Activated T-cell treated with anti-CD3 and anti-CD28 coated beads, Interleukin-2, amount 50 U/mL, for 72 hours (primary cell): Measurements from ENCODE around the gene AFF1. TPM values are rescaled to one million over a fixed set of nuclear protein-coding genes. Genes with fewer than 3 reads are reported as not detected.
"Not testable (repeated sequence)": the region's sequence is repeated elsewhere in the genome, so short reads cannot be mapped to it uniquely, and the experiment has no call there.

Experiments used
- ATAC-seq, 2 donors: fragments of 150-1000 bp; cut with Tn5 transposase; replicated peaks in 1 of 2; 2 replicates each; pipeline ENCODE4 v1.10.0; 2021; ENCODE audit warnings: moderate library complexity in 2 of 2, mild to moderate bottlenecking in 1 of 2
- DNase-seq, 2 donors: peaks; one replicate each; pipeline ENCODE4 v3.0.0; 2021 to 2022; ENCODE audit warnings: mixed read lengths in 1 of 2
- H3K27ac Mint-ChIP-seq: one replicate; pipeline ENCODE4 v1.8.0; 2022; ENCODE audit warnings: mild to moderate bottlenecking, moderate library complexity, mixed read lengths
- H3K27me3 Mint-ChIP-seq: one replicate; pipeline ENCODE4 v1.8.0; 2022; ENCODE audit warnings: low read depth, mixed read lengths
- H3K36me3 Mint-ChIP-seq, 2 donors: one replicate each; pipeline ENCODE4 v1.8.0; 2022; ENCODE audit warnings: mixed read lengths in 2 of 2, mild to moderate bottlenecking in 1 of 2; ENCODE audit not compliant: insufficient read depth in 2 of 2
- H3K4me1 Mint-ChIP-seq: one replicate; pipeline ENCODE4 v1.8.0; 2022; ENCODE audit warnings: low read depth, mixed read lengths
- H3K4me3 Mint-ChIP-seq, 2 donors: one replicate each; pipeline ENCODE4 v1.8.0; 2022; ENCODE audit warnings: mild to moderate bottlenecking in 2 of 2, mixed read lengths in 2 of 2, moderate library complexity in 2 of 2
- H3K9me3 Mint-ChIP-seq, 2 donors: one replicate each; pipeline ENCODE4 v1.8.0; 2022; ENCODE audit warnings: mixed read lengths in 2 of 2
- total RNA-seq, 2 donors: library from RNA; stranded (reverse); gene quantifications; one replicate each; pipeline ENCODE4 v1.2.3, GENCODE V29; 2022

The AFF1 gene
- total RNA-seq, 2 donors from 2014 or later: 57.5 to 68.6 TPM

GRCh38 chr4:86970447-86971354 is 35.9 kb downstream of the AFF1 start:
- DNase-seq: no peak
- Mint-ChIP-seq H3K4me1 (peaks cover 51% of the 10 kb centered on the region), H3K9me3 (no peaks in the 10 kb centered on the region), H3K27me3 (no peaks in the 10 kb centered on the region), H3K36me3 (peaks cover 0 to 3% of the 10 kb centered on the region in 2 donors), H3K4me3 (no peak overlapping the region), H3K27ac (no peak overlapping the region)
- no peak for ATAC-seq

DNA sequence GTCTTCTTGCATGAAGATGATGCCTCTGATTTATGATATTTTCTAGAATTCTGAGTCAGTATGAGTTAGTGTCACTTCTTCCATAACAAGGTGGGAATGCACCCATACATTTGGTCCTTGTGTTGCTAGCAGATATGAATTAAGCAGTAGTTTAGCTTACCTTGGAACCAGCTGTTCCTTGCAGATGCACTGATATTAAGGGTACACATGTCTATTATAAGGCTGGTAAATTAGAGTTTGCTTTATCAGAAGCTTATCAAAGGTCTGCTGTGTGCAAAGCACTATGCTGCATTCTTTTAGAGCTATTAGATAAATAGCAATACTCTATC is 36.5 kb downstream of the AFF1 start:
- H3K27me3 Mint-ChIP-seq: no peaks in the 10 kb centered on the region
- H3K36me3 Mint-ChIP-seq: peaks cover 0 to 3% of the 10 kb centered on the region in 2 donors
- DNase-seq: no peak
- H3K4me3 Mint-ChIP-seq: no peak overlapping the region
- ATAC-seq: peak; percentile 67 to 72
- no peak overlapping the region for H3K27ac Mint-ChIP-seq
- H3K4me1 Mint-ChIP-seq: peaks cover 58% of the 10 kb centered on the region
- no peaks in the 10 kb centered on the region for H3K9me3 Mint-ChIP-seq

DNA sequence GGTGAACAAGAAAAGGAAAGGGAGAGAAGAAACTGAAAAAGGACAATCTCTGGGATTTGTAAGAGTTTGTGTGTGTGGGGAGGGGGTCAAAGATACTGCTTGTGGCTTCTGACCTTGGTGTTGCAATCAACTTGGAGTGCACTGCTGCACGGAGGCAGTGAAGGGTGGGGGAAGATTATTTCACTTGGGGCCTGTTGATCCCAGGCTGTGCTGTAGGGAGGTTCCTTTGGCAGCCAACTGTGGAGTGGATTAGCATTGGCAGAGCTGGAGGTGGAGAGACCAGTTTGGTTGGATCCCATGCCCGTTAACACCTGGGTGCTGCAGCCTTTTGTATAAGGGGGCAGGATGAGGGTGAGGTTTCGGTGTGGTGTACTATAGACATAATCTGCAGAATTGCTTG is 38.2 kb downstream of the AFF1 start:
- DNase-seq (no peak), ATAC-seq (no peak)
- peaks cover 0 to 3% of the 10 kb centered on the region in 2 donors for H3K36me3 Mint-ChIP-seq
- H3K27ac Mint-ChIP-seq: no peak overlapping the region
- H3K4me3 Mint-ChIP-seq: no peak overlapping the region
- peaks cover 74% of the 10 kb centered on the region for H3K4me1 Mint-ChIP-seq
- no peaks in the 10 kb centered on the region for H3K27me3 Mint-ChIP-seq
- H3K9me3 Mint-ChIP-seq: no peaks in the 10 kb centered on the region

DNA sequence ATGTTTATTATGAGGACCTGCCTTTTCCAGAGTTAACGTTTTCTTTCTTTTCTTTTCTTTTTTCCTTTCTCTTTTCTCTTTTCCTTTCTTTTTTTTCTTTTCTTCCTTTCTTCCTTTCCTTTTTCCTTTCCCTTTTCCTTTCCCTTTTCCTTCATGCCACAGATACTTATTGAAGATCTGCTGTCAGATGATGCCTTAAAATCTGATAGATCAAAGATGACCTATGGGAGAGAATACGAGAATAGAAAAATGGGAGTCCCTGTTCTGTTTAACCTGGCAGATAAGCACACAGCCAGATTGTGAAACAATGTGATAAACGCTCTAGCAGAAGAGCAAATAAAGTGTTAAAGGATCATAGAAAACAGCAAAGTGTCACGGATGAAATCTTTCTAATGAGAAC is 38.9 kb downstream of the AFF1 start:
- H3K27me3 Mint-ChIP-seq: no peaks in the 10 kb centered on the region
- ATAC-seq: no peak
- H3K4me1 Mint-ChIP-seq: peaks cover 80% of the 10 kb centered on the region
- no peak for DNase-seq
- H3K4me3 Mint-ChIP-seq: peak overlapping the region in 1 of 2 donors; percentile 3
- no peaks in the 10 kb centered on the region for H3K9me3 Mint-ChIP-seq
- H3K36me3 Mint-ChIP-seq: peaks cover 0 to 3% of the 10 kb centered on the region in 2 donors
- H3K27ac Mint-ChIP-seq: no peak overlapping the region

GRCh38 chr4:86974551-86974994 is 39.8 kb downstream of the AFF1 start:
- Mint-ChIP-seq H3K9me3 (no peaks in the 10 kb centered on the region), H3K4me3 (peak overlapping the region; percentile 21 to 23), H3K27ac (no peak overlapping the region), H3K27me3 (no peaks in the 10 kb centered on the region), H3K4me1 (peaks cover 89% of the 10 kb centered on the region), H3K36me3 (peaks cover 0 to 3% of the 10 kb centered on the region in 2 donors)
- peak; percentile 28 to 36 for ATAC-seq
- peak in 1 of 2 donors; percentile 6 for DNase-seq

GRCh38 chr4:86975927-86976326 is 41.1 kb downstream of the AFF1 start:
- Mint-ChIP-seq H3K4me3 (no peak overlapping the region), H3K9me3 (no peaks in the 10 kb centered on the region), H3K4me1 (peaks cover 86% of the 10 kb centered on the region), H3K27me3 (no peaks in the 10 kb centered on the region), H3K27ac (no peak overlapping the region), H3K36me3 (no peaks in the 10 kb centered on the region)
- no peak for ATAC-seq
- DNase-seq: no peak

- H3K27me3 Mint-ChIP-seq: no peaks in the 10 kb centered on the region
- peaks cover 2 to 3% of the 10 kb centered on the region in 2 donors for H3K36me3 Mint-ChIP-seq
- peak; percentile 58 to 60 for ATAC-seq
- H3K9me3 Mint-ChIP-seq: no peaks in the 10 kb centered on the region
- H3K4me1 Mint-ChIP-seq: peaks cover 84% of the 10 kb centered on the region
- no peak for DNase-seq
- peak overlapping the region; percentile 3 to 53 for H3K4me3 Mint-ChIP-seq
- H3K27ac Mint-ChIP-seq: peak overlapping the region; percentile 62
Measured at GRCh38 chr4:86976801-86977485, 42.1 kb downstream of the AFF1 start.

- Mint-ChIP-seq H3K27me3 (no peaks in the 10 kb centered on the region), H3K36me3 (peaks cover 4 to 5% of the 10 kb centered on the region in 2 donors), H3K27ac (peak overlapping the region; percentile 47), H3K4me1 (peaks cover 86% of the 10 kb centered on the region), H3K4me3 (peak overlapping the region; percentile 11), H3K9me3 (no peaks in the 10 kb centered on the region)
- ATAC-seq (peak; percentile 91 to 92), DNase-seq (peak; percentile 17 to 31)
Measured at GRCh38 chr4:86977621-86978184, 42.9 kb downstream of the AFF1 start.

DNA sequence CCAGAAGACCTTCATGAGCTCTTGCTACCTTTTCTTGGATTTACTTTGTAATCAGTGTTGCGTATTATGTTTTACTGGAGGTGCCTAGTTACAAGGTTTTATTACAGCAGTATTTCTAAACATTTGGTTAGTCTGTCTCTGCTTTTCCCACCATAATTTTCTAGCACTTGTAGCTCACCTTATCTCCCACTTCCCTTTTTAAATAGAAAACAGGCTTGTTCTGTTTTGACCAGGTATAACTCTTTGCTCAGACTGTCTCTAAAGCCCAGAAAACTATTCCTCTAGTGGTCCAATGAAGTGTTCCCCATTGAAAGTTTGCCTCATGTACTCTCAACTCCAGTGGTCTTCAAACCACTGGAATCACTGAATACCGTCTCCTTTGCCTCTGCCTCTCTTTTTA is 43.9 kb downstream of the AFF1 start:
- no peak overlapping the region for H3K27ac Mint-ChIP-seq
- no peaks in the 10 kb centered on the region for H3K9me3 Mint-ChIP-seq
- ATAC-seq (no peak), DNase-seq (no peak)
- H3K4me1 Mint-ChIP-seq: peaks cover 76% of the 10 kb centered on the region
- no peak overlapping the region for H3K4me3 Mint-ChIP-seq
- no peaks in the 10 kb centered on the region for H3K27me3 Mint-ChIP-seq
- peaks cover 4 to 5% of the 10 kb centered on the region in 2 donors for H3K36me3 Mint-ChIP-seq

- Mint-ChIP-seq H3K27me3 (no peaks in the 10 kb centered on the region), H3K36me3 (peaks cover 4 to 5% of the 10 kb centered on the region in 2 donors), H3K27ac (no peak overlapping the region), H3K9me3 (no peaks in the 10 kb centered on the region), H3K4me1 (peaks cover 61% of the 10 kb centered on the region), H3K4me3 (no peak overlapping the region)
- DNase-seq: no peak
- no peak for ATAC-seq
Measured at GRCh38 chr4:86980230-86980629, 45.4 kb downstream of the AFF1 start.

DNA sequence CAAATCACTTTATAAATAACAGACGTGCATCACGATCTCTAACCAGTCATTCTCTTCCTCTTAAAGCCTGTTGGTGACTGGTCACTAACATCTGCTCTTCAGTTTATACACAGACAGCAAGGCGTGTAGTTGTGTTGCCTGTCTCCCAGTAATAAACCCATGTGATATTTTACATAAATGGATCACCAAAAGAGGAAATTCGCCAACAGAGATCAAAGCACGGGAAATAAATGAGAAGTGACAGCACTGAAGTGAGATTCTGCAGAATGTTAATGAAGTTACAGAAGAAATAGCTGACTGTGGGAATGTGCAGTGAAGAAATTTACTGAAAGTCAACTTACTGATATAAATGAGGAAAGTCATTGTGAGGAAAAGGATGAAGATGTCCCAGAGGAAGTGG is 47.0 kb downstream of the AFF1 start:
- Mint-ChIP-seq H3K27me3 (no peaks in the 10 kb centered on the region), H3K9me3 (no peaks in the 10 kb centered on the region), H3K4me3 (peak overlapping the region in 1 of 2 donors; percentile 34), H3K36me3 (peaks cover 4 to 5% of the 10 kb centered on the region in 2 donors), H3K27ac (peak overlapping the region; percentile 56), H3K4me1 (peaks cover 46% of the 10 kb centered on the region)
- no peak for DNase-seq
- ATAC-seq: no peak

GRCh38 chr4:86985852-86986251 is 51.0 kb downstream of the AFF1 start:
- not testable (repeated sequence) for H3K4me3 Mint-ChIP-seq, ATAC-seq, DNase-seq, H3K9me3 Mint-ChIP-seq, H3K27ac Mint-ChIP-seq, H3K27me3 Mint-ChIP-seq
- peaks cover 18% of the 10 kb centered on the region for H3K4me1 Mint-ChIP-seq
- peaks cover 6 to 15% of the 10 kb centered on the region in 2 donors for H3K36me3 Mint-ChIP-seq

DNA sequence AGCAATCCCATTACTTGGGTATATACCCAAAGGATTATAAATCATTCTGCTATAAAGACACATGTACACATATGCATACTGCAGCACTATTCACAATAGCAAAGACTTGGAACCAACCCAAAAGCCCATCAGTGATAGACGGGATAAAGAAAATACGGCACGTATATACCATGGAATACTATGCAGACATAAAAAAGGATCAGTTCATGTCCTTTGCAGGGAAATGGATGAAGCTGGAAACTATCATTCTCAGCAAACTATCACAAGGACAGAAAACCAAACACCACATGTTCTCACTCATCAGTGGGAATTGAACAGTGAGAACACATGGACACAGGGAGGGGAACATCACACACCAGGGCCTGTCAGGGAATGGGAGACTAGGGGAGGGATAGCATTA is 54.8 kb downstream of the AFF1 start:
- peaks cover 2 to 12% of the 10 kb centered on the region in 2 donors for H3K36me3 Mint-ChIP-seq
- ATAC-seq, H3K9me3 Mint-ChIP-seq, H3K4me3 Mint-ChIP-seq, H3K4me1 Mint-ChIP-seq, H3K27ac Mint-ChIP-seq, H3K27me3 Mint-ChIP-seq, DNase-seq: not testable (repeated sequence)
